GM19397 (cell line): ENCODE results near the gene TMPRSS4.

ENCODE experiments used
- ATAC-seq: cut with Tn5 transposase; IDR thresholded peaks from one replicate; pipeline ENCODE4 v1.9.1; 2021; ENCODE audit warnings: mild to moderate bottlenecking, moderate library complexity; ENCODE audit not compliant: unreplicated experiment

Gene TMPRSS4

DNA sequence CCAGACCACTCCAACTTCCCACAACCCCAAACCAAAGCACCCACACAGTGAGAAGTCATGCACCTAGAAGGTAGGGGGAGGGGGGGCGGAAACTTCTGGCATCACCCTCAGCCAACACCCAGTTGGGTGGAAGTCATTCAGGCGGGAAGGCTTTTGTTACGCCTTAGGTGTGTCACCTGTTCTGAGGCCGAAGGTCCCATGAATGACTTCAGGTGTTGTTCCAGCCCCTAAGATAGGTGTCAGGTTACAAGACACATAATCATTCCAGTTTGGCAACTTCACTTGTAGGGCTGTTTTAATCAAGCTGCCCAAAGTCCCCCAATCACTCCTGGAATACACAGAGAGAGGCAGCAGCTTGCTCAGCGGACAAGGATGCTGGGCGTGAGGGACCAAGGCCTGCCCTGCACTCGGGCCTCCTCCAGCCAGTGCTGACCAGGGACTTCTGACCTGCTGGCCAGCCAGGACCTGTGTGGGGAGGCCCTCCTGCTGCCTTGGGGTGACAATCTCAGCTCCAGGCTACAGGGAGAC is at the start of gene TMPRSS4:
Gene TMPRSS4 (plus strand): TSS at position 325 of the 528 bp plus-strand sequence. CDS start 225 bp downstream, outside the sequence.
- no peak for ATAC-seq

- no peak for ATAC-seq
Observed at GRCh38 chr11:118027694-118028093, 49.2 kb upstream of the TMPRSS4 start.

DNA sequence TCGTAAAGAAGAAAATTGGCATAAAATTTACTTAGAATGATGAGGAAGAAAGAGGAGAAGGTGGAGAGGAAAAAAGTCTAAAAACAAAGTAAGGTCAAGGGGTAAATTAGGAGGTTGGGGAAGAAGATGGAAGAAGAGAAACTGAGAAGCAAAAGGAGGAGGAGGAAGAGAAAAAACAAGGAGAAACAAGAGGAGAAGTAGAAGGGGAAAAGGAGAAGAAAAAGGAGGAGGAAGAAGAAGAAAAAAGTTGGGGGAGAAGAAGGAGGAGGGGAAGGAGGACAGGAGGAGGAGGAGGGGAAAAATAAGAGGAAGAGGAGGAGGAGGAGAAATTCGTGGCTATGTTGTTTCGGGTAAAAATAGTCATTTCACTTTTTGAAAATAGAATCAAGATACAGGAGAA is 48.3 kb upstream of the TMPRSS4 start:
- ATAC-seq, result no peak

- ATAC-seq, result no peak
Observed at GRCh38 chr11:118033443-118033842, 43.4 kb upstream of the TMPRSS4 start.

DNA sequence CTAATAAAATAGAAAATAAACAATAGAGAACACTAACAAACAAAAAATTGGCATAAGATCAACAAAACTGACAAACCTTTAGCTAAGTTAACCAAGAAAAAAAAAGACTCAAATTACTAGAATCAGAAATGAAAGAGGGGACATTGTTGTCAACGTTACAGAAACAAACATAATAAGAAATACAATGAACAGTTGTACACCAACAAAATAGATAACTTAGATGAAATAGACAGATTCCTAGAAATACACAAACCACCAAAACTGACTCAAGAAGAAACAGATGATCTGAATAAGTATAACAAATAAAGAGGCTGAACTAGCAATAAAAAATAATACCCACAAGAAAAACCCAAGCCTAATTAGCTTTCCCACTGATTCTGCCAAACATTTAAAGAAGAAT is 34.7 kb upstream of the TMPRSS4 start:
- ATAC-seq, result no peak

GRCh38 chr11:118042796-118043195 is 34.1 kb upstream of the TMPRSS4 start:
- no peak for ATAC-seq

DNA sequence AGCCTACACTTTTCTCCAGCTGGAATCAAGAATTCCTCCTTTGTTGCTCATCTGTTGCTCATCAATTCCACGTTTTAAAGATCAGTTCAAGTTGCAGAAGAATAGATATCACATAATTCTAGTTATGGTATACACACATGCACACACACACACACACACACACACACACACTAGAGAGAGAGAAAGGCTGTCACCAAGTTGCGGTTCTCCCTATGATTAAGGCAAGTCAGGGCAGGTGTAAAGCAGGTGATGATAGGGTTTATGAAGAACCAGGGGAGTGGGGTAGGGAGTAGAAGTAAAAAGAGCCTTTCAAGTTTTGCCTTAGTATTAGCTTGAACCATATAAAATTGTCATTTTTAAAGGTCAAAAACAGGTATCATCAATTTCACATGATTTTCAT is 31.7 kb upstream of the TMPRSS4 start:
- ATAC-seq, result no peak

GRCh38 chr11:118046051-118046963 is 30.6 kb upstream of the TMPRSS4 start:
- ATAC-seq, result no peak

DNA sequence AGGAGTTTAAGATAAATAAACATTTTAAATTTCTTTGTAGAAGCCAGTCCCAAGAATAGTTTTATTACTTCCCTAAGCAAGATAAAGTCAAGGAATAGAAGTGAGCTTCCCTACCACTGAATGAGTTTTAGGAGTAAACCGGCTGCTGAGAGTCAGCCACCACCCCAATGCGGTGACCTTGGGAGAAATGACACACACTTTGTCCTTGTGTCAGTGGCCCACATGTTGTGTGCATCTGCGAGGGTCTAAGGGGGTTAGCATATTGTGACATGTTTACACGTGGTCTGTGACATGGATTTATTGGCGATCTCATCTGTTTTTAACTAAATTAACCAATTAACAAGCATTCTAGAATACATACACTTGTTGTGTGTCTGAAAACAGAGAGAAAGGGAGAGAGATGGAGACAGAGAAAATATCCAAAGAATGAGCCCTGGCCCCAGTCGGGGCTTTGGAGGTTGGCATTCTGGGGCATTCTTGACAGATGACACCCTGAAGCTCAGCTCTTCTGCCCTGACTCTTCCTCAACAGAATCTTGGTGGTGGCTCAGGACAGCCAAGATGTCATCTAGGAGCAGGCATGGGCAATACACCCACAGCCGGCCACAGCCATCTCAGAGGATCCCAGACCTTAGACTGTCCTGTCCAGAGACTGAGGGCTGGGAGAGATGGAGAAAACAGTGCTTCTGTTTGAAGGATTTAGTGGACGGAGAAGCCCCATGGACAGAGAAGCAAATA is 29.7 kb upstream of the TMPRSS4 start:
- no peak for ATAC-seq

DNA sequence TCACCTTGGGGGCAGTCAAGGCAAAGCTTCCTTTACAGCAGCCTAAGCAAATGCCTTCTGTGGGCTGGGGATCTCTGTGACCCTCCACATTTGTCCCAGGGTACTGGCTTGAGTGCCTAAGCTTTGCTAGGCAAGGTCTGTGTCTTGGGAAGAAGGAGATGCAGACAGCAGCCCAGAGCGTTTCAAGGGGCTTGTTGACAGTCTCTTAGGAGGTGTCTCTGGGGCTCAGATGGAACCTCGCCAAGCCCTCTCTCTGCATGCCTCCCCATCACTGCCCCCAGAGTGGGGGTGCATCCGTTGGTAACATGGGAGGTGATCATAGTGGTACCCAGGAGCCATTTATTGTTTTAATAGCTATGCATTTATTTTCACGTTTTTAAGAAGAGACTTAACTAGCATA is 29.1 kb upstream of the TMPRSS4 start:
- ATAC-seq, result no peak

- ATAC-seq, result no peak
Observed at GRCh38 chr11:118048472-118049370, 28.2 kb upstream of the TMPRSS4 start.

DNA sequence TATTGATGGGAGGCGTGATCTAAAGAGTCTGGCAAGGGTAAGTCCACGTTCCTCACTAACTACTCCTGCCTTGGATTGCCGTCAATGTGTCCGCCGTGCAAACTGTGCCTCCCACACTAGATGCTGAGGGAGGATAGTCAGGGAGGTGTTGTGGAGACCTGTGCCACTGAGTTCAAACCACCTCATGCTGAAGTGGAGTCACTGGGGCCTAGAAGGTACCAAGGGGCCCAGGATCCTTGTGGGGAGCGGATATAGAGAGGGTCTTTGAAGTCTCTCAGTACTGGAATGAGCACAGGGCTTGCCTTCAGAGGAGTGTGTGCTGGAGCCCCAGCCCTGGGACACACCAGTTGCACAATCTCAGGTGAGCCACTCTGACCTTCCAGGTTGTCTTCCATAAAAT is 27.1 kb upstream of the TMPRSS4 start:
- no peak for ATAC-seq

DNA sequence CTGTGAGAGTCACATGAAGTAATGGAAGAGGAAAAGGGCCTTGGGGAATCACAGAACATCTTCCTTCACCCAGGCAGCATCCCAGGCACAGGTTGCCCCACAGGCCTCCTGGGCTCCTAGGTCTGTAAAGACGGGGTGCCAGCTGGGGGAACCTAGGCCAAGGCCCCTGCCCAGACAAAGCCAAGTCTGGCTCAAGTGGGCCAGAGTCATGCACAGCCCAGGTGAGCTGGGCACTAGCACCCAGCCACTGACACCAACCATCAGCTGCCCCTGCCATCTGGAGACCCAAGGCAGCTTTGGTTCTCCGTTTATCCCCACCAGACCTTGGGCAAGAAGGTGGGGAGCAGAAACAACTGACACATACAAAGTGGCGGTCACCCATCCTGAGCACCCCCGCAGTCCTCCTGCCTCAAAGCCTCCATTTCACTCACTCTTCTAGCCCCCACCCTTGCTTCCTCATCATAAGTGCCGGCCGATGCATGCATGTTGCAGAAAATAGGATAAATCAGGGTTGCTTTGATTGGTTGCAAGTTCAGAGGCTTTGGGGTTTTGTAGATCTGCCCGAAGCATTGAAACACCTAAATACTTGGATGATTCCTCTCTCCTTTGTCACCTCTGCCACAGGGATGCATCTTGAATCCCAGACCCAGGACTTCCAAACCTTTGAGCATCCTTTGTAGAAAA is 26.5 kb upstream of the TMPRSS4 start:
- ATAC-seq, result no peak

GRCh38 chr11:118051136-118051610 is 25.7 kb upstream of the TMPRSS4 start:
- no peak for ATAC-seq

- ATAC-seq, result no peak
Observed at GRCh38 chr11:118051611-118052461, 25.0 kb upstream of the TMPRSS4 start.

GRCh38 chr11:118052581-118053206 is 24.2 kb upstream of the TMPRSS4 start:
- no peak for ATAC-seq

DNA sequence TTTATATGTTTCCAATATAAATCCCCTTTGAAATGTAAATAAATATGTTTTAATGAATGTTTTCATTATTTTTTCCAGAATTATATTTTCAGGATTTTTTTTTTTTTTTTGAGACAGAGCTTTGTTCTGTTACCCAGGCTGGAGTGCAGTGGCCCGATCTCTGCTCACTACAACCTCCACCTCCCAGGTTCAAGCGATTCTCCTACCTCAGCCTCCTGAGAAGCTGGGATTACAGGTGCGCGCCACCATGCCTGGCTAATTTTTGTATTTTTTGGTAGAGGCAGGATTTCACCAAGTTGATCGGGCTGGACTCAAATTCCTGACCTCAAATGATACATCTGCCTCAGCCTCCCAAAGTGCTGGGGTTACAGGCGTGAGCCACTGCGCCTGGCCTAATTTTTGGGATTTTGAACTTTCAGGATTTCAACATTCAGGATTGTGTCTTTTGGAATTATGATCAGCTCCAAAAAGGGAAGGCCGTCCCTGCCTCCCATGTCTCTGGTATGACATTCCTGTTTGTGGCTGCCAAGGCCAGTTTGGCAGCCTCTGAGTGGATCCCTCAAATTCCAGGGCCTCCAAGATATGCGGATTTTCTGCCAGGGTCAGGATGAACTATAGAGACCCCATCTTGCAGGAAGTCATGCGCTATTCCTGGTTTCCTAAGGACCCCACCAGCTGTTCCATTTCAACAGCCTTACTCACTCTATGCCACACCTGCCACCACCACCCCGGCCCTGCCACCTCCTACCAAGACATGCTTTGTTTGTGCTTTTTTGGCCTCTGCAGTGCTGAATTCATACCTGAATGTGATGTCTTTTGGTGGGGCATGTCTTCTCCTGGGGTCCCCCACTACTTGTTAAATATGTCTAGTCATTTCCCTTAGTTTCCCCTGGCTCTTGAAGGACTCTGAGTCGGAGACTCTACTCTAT is 21.9 kb upstream of the TMPRSS4 start:
- ATAC-seq, result no peak

DNA sequence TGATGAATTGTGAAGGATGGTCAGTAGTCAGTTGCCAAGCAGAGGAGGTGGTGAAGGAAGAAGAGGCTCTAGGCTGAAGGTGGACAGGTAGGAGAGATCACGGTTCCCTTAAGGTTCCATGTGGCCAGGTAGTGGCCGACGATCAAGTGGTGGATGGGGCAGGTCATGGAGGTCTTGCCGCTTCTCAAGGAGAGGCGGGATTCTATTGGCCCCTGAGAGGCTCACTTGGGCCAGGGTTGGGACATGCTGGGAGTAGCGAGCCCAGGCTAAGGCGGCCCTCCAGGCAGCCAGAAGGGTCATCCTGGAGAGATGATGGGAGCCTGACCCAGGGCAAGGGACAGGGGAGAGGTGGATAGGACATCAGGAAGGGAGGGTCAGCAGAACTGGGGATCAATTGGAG is 20.9 kb upstream of the TMPRSS4 start:
- no peak for ATAC-seq
